Forelimb muscle (tissue), 1 donor: ENCODE results near the gene EIF2B2. TPM values are rescaled to one million over a fixed set of nuclear protein-coding genes. Genes with fewer than 3 reads are reported as not detected.

ENCODE experiments used
- DNase-seq: peaks from one replicate; pipeline ENCODE4 v3.0.0-alpha.2; 2013; ENCODE audit warnings: low read depth
- polyA plus RNA-seq: library from polyadenylated mRNA; unstranded; fragments of 120-200 nt; gene quantifications from one replicate; pipeline ENCODE4 v1.2.1, GENCODE V29; 2013; ENCODE audit not compliant: insufficient read length

The EIF2B2 gene
- polyA plus RNA-seq, 1 donor: 50.7 TPM

- DNase-seq: no peak
Measured at GRCh38 chr14:74973905-74974363, 28.8 kb upstream of the EIF2B2 start.

- DNase-seq: peak; percentile 60
Measured at GRCh38 chr14:74974364-74975058, 28.2 kb upstream of the EIF2B2 start.

GRCh38 chr14:74975059-74975810 is 27.5 kb upstream of the EIF2B2 start:
- DNase-seq: peak; percentile 73

- DNase-seq: no peak
Measured at GRCh38 chr14:74976264-74977113, 26.2 kb upstream of the EIF2B2 start.

GRCh38 chr14:74977164-74977900 is 25.4 kb upstream of the EIF2B2 start:
- DNase-seq: no peak

GRCh38 chr14:74977901-74978385 is 24.8 kb upstream of the EIF2B2 start:
- DNase-seq: no peak

- no peak for DNase-seq
Measured at GRCh38 chr14:74978416-74978947, 24.2 kb upstream of the EIF2B2 start.

- DNase-seq: no peak
Measured at GRCh38 chr14:74979029-74979428, 23.7 kb upstream of the EIF2B2 start.

GRCh38 chr14:74979442-74980397 is 23.0 kb upstream of the EIF2B2 start:
- DNase-seq: no peak

GRCh38 chr14:74980398-74980730 is 22.4 kb upstream of the EIF2B2 start:
- DNase-seq: no peak

GRCh38 chr14:74980731-74981461 is 21.8 kb upstream of the EIF2B2 start:
- DNase-seq: no peak

GRCh38 chr14:74981462-74981782 is 21.3 kb upstream of the EIF2B2 start:
- no peak for DNase-seq

- no peak for DNase-seq
Measured at GRCh38 chr14:74981833-74982232, 20.9 kb upstream of the EIF2B2 start.

GRCh38 chr14:74982661-74983060 is 20.1 kb upstream of the EIF2B2 start:
- no peak for DNase-seq

GRCh38 chr14:74983343-74983742 is 19.4 kb upstream of the EIF2B2 start:
- DNase-seq: no peak

- no peak for DNase-seq
Measured at GRCh38 chr14:74984236-74985027, 18.3 kb upstream of the EIF2B2 start.

GRCh38 chr14:74985028-74985310 is 17.8 kb upstream of the EIF2B2 start:
- DNase-seq: no peak

GRCh38 chr14:74985806-74986205 is 16.9 kb upstream of the EIF2B2 start:
- DNase-seq: no peak

- no peak for DNase-seq
Measured at GRCh38 chr14:74988131-74988530, 14.6 kb upstream of the EIF2B2 start.
